ENCODE data around the gene MANEAL.
"Not testable (repeated sequence)": the region's sequence is repeated elsewhere in the genome, so short reads cannot be mapped to it uniquely, and the experiment has no call there.

MANEAL gene

DNA sequence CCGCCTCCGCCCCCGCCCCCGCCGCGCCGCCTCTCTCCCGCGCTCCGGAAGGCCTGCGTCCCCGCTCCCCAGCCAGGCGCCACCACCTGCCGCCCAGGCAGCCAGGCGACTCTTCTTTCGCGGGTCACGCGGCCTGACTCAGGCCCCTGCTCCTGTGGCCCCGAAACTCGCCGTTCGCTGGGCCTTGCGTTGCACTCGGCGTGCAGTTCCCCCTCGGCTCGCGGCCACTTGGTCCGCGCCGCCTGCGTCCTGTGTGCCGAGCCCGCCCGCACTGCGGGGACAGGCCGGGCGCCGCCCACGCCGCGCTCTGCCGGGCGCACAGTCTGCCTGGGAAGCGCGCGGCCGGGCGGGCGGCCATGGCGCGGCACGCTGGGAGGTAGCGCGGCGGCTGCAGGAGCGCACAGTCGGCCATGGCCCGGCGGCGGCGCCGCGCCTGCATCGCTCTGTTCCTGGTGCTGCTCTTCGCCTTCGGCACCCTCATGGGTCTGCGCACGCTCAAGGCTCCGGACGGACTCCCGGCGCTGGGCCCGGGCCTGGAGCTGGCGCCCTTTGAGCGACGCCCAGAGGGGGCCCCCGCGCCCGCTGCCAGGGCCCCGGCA is at the start of gene MANEAL:
MANEAL (plus strand) TSS at position 75 of the 599 bp plus-strand sequence; CDS start at position 411, 336 bp downstream.
- no peak for FAIRE-seq
- peak; percentile 81 for DNase-seq (ENCODE audit: insufficient read length, low spot score)

GRCh38 chr1:37746806-37747205 is 46.8 kb upstream of the MANEAL start:
- no peak for FAIRE-seq
- DNase-seq (ENCODE audit: insufficient read length, low spot score): no peak

DNA sequence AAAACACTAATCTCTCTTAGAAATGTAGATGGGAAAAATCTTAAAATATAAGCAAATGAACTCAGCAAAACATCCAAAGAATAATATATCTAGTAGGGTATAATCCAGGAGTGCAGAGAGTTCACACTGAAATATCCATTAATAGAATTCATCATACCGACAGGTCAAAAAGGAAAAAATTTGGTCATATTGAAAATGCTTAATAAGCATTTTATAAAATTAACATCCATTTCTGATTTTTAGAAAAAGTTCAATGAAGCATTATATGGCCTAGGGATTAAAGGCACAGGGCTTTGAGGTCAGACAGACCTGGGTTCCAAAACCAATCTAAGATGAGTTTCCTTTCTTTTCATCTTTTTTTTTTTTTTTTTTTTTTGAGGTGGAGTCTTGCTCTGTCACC is 45.1 kb upstream of the MANEAL start:
- FAIRE-seq (no peak), DNase-seq (ENCODE audit: insufficient read length, low spot score) (no peak)

GRCh38 chr1:37752213-37752582 is 41.4 kb upstream of the MANEAL start:
- DNase-seq (ENCODE audit: insufficient read length, low spot score) (no peak), FAIRE-seq (no peak)

DNA sequence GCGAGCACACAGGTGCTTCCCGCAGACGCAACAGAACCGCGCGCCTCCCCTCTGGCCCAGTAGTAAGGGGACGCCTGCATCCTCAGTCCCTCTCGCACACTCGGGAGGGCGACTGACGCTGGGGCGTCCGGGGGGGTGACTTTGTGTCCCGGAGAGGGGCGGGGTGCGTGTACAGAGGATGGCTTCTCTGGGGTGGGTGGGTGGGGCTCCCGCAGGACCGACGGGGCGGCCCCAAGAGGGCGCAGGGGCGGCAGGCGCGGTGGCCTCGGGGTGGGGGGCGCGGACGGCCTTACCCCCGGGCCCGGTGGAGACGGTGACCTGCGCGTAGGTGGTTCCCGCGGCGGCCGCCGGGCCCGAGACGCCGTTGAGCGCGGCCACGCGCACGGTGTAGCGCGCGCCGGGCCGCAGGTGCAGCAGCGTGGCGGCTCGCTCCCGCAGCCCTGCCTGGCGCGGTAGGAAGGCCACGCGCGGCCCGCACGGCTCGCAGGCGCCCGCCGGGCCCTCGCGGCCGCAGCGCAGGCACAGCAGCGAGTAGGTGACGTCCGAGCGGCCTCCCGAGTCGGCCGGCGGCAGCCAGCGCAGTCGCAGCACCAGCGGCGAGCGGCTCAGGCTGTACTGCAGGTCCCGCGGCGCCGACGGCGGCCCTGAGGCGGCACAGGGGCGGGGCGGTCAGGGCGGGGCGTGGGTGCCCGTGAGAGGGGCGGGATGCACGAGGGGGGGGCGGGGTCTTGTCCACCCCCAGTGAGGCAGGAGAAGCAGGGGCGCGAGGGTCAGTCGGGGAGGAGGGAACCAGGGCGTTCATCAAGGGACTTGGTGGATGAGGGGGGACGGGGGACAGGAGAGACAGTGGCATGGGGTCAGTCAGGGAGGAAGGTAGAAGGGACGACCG is 40.8 kb upstream of the MANEAL start:
- DNase-seq (ENCODE audit: insufficient read length, low spot score) (peak; percentile 64), FAIRE-seq (no peak)

GRCh38 chr1:37753473-37754321 is 40.0 kb upstream of the MANEAL start:
- FAIRE-seq (no peak), DNase-seq (ENCODE audit: insufficient read length, low spot score) (no peak)

DNA sequence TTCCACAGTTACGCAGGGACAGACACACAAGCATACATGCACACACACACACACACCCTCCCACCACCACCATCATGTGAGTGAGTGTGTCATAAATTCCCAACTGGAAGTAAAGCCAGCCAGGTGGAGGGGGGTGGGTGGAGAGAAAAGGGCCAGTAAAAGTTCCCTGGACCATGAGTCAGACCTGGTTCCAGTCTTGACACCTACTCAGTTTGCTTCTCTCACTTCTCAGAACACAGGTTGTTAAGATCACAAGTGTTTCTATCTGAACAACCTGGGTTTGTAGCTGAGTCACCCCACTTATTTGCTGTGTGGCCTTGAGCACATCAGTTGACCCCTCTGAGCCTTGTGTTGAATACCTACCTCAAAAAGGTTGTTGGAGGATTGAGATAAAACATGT is 38.4 kb upstream of the MANEAL start:
- no peak for FAIRE-seq
- no peak for DNase-seq (ENCODE audit: insufficient read length, low spot score)

- no peak for DNase-seq (ENCODE audit: insufficient read length, low spot score)
- FAIRE-seq: no peak
Measured at GRCh38 chr1:37755951-37756560, 37.6 kb upstream of the MANEAL start.

DNA sequence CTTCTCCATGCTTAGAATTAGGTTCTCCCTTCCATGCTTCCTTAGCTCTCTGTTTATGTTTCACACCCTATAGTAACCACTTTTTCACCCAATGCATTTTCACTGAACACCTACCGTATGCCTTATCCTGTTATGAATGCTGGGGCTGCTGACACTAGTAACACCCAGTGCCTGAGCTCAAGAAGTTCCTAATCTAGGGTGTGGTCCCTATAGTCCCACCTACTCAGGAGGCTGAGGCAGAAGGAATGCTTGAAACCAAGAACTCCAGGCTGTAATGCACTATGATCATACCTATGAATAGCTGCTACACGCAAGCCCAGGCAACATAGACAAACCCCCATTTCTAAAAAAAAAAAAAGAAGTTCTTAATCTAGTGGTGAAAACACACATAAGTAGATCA is 34.2 kb upstream of the MANEAL start:
- DNase-seq (ENCODE audit: insufficient read length, low spot score): no peak
- FAIRE-seq: no peak

DNA sequence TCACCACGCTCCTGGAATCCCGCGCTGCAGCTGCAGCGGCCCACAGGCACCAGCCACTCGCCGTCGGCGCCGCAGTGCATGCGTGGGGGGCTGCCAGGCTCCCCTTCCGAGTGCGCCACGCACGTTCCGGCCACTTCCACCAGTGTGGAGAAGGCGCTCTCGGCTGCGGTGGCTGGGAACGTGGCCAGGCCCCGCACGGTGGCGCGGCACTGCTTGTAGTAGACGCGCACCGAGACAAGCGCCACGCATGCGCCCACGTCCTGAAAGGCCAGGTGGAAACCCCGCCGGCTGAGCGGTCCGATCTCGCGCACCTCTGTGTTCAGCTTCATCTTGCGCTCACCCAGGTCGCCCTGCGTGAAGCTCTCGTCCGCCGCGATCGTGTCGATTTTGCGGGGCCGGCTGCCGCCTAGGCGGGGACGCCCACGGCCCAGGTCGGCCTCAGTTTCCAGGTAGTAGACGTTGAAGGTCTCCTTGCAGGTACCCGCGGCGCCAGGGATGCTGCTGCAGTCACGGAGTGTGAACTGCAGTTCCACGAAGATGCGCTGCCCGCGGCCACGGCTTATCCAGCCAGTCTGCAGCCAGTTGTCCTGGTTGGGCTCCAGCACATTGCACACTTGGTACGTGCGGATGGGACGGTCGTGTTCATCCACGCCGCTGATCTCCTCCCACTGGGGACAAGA is 32.1 kb upstream of the MANEAL start:
- DNase-seq (ENCODE audit: insufficient read length, low spot score): no peak
- no peak for FAIRE-seq

DNA sequence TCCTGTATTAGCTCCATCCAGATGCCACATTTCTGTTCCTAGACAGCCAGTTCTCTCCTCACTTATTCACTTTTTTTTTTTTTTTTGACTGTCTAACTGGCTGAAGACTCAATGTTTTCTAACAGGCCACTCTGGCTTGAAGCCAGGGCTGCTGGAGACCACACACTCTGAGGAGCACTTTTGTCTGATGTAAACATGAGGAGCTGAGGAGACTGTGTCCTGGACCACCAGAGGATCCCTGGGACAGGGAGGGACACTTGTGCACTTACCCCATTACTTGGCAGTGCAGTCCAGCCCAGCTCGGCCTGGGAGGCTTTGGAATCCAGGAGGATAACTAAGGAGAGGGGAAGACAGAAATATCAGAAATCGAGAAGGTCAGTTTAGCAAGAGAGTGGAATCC is 31.1 kb upstream of the MANEAL start:
- DNase-seq (ENCODE audit: insufficient read length, low spot score) (no peak), FAIRE-seq (no peak)

DNA sequence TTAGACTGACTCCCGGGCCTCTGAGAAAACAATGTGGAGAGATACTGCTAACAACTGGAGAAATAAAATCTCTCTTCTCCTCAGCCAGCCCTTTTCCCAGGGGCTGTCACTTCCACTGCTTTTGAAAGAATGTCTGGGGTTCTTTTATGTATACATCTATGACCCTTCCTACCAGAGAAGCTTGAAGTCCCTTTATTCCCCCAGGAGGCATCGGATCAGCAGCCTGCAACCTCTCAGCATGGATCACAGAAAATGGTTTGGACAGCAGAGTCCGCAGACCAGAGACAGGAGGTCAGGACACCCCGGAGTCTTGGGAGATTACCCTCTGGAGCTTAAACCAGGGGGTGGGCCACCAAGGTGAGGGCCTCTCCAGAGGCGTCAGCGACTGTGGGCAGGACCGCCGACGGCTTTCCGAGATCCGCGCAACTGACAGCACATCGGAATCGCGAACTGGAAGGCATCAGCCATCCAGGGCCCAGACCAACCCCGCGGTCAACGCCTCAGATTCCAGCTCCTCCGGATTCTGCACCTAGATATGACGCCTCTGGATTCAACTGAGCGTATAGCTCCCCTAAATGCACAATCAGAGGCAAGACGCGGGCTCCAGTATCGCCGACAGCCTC is 29.7 kb upstream of the MANEAL start:
- DNase-seq (ENCODE audit: insufficient read length, low spot score): no peak
- no peak for FAIRE-seq

GRCh38 chr1:37764414-37764825 is 29.2 kb upstream of the MANEAL start:
- FAIRE-seq (no peak), DNase-seq (ENCODE audit: insufficient read length, low spot score) (no peak)

GRCh38 chr1:37764888-37765441 is 28.7 kb upstream of the MANEAL start, which contains the start of gene EPHA10:
TSS of gene EPHA10 (minus strand) at chr1:37765120. CDS start at chr1:37765066, 54 bp downstream.
- DNase-seq (ENCODE audit: insufficient read length, low spot score): no peak
- no peak for FAIRE-seq

GRCh38 chr1:37765916-37766664 is 27.6 kb upstream of the MANEAL start:
- FAIRE-seq (no peak), DNase-seq (ENCODE audit: insufficient read length, low spot score) (no peak)

- no peak for DNase-seq (ENCODE audit: insufficient read length, low spot score)
- no peak for FAIRE-seq
Measured at GRCh38 chr1:37767488-37767887, 26.2 kb upstream of the MANEAL start.

DNA sequence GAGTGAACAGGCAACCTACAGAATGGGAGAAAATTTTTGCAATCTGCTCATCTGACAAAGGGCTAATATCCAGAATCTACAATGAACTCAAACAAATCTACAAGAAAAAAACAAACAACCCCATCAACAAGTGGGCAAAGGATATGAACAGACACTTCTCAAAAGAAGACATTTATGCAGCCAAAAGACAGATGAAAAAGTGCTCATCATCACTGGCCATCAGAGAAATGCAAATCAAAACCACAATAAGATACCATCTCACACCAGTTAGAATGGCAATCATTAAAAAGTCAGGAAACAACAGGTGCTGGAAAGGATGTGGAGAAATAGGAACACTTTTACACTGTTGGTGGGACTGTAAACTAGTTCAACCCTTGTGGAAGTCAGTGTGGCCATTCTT is 22.2 kb upstream of the MANEAL start:
- not testable (repeated sequence) for DNase-seq (ENCODE audit: insufficient read length, low spot score); FAIRE-seq

- DNase-seq (ENCODE audit: insufficient read length, low spot score): no peak
- no peak for FAIRE-seq
Measured at GRCh38 chr1:37776946-37777516, 16.6 kb upstream of the MANEAL start.
